ENCODE data around the gene IL23R.
"Not testable (repeated sequence)": the region's sequence is repeated elsewhere in the genome, so short reads cannot be mapped to it uniquely, and the experiment has no call there.

Gene IL23R
- 3.3 to 8.0 reads per million in 2 donors for total RNA-seq

- DNase-seq, result peak; percentile 13
Observed at GRCh38 chr1:67166196-67166595, at the start of gene IL23R. TSS of gene IL23R (plus strand) at chr1:67166454. CDS start at chr1:67168121, 1,667 bp downstream.

- DNase-seq, result no peak
Observed at GRCh38 chr1:67118191-67118590, 48.1 kb upstream of the IL23R start.

- DNase-seq, result no peak
Observed at GRCh38 chr1:67118646-67119045, 47.6 kb upstream of the IL23R start.

DNA sequence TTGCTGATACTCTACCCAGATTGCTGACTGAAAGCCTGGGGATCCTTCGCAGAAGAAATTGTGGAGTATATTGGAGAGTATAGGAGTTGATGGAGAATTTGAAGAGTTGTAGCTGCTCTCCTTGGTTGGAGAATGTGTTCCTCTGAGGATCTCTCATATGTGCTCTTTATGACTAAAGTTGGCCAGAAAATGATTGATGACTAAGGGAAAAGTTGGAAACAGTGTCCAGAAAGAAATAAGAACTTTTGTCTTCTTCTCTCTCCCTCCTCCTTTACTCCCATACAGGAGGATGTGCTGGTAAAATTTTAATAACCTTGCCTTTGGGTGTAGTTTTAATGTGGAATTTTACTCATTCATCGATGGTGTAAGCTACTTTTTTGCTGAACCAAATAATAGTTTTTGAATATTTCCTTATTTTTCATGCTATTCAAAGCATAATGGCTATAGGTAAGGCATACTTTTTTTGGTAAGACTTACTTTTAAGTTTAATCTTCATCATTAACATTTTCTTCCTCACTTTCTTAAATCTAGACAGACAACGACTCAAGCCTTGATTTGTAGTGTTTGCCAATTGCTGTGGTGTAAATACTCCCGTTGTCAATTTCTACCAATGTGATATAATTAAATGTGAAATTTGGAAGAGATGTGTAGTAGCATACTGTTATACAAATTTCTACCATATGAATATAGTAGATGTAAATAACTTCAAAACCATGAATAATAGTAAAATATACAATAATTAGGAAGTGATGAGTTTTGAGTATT is 45.2 kb upstream of the IL23R start:
- no peak for DNase-seq

DNA sequence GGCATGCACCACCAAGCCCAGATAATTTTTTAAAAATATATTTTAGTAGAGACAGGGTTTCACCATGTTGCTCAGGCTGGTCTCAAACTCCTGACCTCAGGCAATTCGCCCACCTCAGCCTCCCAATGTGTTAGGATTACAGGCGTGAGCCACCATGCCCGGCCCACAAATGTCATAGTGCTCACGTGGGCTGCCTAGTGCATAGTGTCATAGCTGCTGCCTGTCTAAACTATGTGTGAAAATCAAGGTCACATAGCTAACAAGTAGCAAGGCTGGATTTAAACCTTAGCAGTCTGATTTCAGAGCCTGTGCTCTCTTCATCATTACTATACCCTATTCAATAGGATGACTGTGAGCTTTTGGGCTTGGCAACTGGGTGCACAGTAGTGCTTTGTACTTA is 41.8 kb upstream of the IL23R start:
- DNase-seq, result no peak

GRCh38 chr1:67126111-67126746 is 40.0 kb upstream of the IL23R start:
- DNase-seq, result no peak

DNA sequence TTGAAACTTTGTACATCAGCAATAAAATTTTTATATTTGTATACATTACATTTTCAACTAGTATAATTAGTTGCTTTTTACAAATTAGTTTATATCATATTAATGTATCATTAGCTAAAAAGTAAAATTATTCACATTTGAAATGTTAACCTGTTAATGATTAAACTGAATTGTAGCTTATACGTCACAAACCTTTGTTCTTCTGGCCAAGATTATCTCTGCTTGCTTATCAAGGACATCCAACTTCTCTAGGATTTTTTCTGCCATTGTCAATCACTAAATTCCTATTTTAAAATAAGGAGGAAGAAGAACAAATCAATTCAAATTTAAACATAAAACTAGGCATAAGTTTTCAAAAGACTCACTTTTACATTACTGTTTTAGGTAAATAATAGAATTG is 39.3 kb upstream of the IL23R start:
- DNase-seq, result no peak

DNA sequence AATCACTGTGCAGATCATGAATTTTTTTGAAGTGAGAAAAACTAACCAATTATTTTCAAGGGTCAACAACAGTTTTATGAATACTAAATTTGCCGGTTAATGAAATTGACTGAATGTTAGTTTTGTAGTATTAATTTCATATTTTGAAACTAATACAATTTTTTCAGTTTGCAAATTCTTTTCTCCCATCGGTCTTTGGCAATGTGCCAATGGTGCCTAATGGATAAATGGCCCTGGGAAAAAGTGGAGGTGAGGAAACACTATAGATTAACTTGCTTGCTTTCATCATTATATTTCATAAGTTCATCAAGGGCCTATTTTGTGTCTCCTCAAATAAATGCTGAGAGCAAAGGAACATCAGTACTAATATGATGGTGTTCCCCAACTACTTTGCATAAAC is 35.6 kb upstream of the IL23R start:
- DNase-seq, result no peak

DNA sequence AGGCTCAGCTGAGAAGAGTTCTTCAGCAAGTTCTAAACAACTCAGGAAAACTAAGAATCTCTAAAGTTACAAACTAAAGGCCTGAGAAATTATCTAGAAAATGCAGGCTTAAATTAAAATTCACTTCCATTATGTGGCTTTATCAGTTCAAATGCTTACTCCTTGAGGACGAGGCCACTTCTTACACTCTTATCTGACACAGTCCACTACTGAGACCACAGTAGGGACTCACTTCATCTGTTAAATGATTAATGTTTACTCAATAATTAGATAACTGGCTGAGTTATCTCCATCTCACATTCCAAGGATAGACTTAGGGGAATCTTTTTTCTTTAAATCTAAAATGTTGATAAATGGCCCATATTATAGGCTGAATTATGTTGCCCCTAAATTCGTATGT is 33.1 kb upstream of the IL23R start:
- no peak for DNase-seq

DNA sequence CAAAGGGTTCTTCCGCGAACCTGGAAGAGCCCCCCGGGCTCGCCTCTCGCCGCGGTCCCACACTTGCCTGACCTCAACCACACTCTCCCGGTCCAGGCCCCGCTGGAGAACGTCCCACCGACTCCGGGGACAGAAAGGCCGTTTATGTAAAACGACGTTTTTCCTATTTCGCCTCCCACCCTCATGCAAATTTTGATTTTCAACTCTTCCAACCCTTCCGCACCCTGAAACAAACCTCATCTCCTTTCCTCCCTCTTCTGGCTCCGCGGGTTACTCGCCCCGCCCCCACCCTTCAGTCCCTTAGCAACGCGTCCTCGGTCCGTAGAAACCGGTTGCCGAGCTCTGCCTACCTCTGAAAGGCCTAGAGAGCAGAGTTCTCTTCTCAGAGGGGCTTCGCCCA is 31.6 kb upstream of the IL23R start, which contains the start of gene C1orf141:
C1orf141 (minus strand) TSS at position 276 of the 400 bp plus-strand sequence. CDS start 7,730 bp downstream, outside the sequence.
- DNase-seq, result no peak

GRCh38 chr1:67135354-67135753 is 30.9 kb upstream of the IL23R start:
- DNase-seq, result no peak

DNA sequence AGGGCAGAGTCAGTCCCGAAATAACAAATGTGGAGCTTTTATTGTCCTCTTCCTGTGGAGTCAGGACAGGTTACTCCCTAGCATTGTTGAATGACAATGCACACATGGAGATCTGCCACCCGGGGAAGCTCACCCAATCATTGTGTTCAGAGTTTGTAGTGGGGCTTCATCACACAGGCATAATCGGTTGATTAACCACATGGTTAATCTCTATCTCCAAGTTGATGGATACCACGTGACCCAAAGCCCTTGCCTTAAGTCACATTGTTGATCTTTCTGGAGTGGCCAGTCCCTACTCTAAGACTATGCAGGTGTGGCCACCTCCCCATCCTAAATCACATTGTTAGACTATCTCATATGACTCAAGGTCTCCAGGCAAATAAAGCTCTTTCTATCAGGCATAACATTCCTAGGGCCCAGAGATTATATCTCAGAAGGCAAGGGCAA is 28.9 kb upstream of the IL23R start:
- DNase-seq, result no peak

DNA sequence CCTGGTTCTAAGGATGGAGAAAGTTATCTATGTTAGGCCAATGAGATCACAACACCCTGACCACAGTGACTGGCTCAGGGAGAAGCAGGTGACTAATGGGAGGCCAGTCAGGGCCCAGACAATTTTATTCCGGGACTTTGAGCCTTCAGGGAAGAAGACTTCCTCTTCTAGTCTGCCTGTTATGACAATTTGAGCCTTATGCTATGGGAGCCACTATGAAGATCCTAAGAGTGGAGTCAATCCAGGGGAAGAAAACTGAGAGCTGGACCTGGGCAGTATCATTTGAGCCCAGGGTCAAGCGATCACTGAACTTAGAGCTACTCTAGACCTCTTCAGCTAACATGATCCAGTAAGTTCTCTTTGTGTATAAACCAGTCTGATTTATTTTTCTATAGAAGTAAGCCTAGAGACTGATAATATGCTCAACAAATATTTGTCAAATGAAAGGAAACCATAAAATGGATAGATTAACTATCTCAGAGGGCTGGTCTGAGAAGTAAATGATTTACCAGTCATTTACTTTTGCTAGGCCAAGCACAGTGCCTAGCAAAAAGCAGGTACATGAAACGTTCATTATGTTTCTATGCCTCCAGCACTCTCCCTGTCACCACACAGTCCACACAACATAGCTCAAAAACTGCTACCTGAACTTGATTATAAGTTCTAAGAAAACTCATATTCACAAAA is 27.3 kb upstream of the IL23R start:
- DNase-seq, result no peak

- no peak for DNase-seq
Observed at GRCh38 chr1:67140460-67140859, 25.8 kb upstream of the IL23R start.

DNA sequence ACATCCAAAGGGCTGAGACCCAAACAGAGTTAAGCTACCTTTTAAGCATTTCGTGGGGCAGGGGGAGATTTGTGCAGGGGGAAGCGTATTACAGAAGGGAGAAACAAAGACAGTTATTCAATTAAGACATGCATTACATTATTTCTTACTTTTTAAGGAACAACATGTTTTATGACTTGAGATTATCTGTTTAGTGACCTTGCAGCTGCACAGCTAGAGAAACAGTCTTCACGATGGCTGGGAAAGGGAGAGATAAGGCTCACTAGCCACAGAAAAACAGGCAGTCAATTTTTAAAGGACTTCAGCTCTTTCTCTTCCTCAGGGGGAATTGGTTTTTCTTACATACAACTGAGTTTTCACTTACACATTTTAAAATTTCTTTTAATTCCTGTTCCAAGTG is 24.4 kb upstream of the IL23R start:
- DNase-seq, result not testable (repeated sequence)

DNA sequence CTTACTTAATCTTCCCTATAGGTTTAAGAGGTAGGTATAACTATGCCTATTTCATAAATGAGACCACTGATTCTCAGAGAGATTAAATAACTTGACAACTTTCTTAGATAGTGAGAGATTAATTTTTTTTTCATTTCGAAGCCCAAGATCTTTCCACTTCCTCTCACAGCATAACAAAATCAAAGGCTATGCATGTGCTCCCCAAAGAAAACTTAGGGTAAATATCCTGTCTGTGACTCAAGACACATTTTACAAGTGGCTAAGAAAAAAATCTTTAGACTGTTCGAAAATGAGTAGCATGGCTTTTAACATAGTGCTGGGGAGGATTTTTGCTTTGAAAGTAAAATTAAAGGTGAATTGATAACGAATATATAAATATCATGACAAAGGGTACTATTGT is 23.3 kb upstream of the IL23R start:
- DNase-seq, result no peak

DNA sequence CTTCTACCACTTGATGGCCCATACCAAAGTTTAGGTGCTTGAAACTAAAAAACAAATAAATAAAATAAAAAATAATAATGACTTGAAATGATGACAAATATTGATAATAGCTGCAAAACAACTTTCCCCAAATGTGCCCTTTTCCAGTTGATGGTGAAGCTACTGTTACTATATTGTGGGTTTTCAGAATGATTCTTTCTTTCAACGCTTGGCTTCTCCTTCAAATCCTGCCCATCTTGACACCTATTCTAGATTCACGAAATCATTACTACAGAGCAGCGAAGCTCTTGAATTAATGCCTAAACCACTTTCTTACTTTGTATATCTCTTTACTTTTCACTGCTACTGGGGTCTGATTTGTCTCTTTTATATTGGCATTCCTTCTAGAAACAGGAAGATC is 22.3 kb upstream of the IL23R start:
- DNase-seq, result no peak

DNA sequence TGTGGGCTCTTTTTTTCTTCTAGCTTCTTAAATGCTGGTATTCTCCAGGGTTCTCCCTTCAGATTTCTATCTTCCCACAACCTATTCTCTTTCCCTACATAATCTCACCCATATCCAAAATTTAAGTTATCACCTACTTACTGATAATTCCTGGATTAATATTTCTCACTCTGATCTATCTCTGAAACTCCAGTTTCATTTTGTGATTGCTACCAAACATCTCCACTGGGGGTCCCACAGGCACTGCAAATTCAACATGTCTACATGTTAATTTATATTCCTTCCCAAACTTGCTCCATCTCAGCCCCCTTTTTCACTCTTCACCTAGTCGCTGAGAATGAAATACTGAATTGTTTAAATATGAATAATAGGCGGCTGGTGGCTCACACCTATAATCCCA is 21.6 kb upstream of the IL23R start:
- DNase-seq, result no peak

GRCh38 chr1:67146101-67146500 is 20.2 kb upstream of the IL23R start:
- DNase-seq, result no peak

GRCh38 chr1:67146539-67146938 is 19.7 kb upstream of the IL23R start:
- no peak for DNase-seq

DNA sequence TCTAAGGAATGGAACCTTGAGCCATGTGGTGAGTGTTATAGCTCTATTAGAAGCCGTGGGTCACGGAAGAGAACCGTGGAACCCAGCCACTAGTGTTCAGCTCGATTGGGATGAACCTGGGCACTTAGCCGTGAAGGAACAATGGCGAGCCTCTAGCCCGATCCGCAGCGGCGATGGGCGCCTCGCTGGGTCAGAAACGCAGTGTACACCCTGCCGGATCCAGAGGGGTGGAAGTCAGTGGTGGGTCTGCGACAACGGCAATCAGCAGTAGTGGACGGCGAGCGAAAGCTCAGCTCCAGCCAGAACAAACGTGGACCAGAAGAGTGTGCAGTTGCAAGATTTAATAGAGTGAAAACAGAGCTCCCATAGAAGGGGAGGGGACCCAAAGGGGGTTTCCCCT is 18.3 kb upstream of the IL23R start:
- DNase-seq, result not testable (repeated sequence)

DNA sequence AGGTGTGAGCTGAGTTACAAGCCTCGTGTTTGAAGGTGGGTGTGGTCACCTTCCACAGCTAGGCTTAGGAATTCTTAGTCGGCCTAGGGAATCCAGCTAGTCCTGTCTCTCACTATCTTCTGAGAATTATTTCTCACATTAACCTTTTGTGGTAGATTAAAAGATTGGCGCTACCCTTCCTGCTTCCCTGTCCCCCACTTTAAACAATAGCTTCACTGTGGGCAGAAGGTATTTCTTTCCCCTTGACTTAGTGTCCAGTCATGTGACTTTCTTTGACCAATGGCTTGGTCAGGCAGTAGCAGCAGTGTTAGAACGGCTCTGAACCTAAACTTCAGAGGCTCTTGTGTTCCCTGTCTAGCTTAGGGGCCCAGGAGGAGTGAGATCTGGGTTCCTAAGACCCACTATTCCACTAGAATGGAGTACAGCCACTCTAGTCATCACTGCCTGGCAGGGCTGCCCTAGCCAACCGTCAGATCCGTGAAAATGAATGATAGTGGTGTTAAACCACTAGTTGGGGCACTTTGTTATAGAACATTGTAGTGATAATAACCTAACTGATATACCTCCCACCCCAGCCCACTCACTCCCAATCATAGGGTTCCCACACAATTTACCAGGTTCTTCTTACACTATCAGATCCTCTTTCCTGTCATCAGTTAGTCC is 17.6 kb upstream of the IL23R start:
- no peak for DNase-seq

DNA sequence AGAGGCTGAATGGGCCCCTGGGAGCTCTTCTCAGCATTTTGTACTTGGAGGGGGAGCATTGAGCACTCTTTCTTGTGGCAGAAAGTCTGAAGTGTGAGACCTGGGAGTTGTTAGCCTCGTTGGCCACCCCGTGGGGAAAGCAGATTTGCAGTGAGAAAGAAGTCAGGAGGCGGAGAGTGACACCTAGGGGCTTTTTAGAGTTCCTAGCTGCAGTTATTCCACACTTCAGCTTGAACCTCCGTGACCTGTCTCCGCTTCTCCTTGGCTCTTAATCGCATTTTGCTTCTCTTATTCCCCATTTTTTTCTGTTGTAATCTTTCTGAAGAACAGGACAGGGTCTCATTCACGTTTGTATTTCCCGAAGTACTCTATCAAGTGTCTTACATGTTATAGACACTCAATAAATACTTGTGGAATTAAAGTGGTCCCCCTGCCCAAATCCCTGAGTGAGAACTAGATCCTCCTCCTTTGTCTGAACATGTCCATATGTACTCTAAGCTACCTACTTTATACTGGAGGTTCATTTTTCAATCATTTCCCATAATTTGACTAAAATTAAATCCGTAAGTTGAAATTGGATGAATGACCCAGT is 17.0 kb upstream of the IL23R start:
- DNase-seq, result peak; percentile 21
